ENCODE data around the gene PIAS1. TPM values are rescaled to one million over a fixed set of nuclear protein-coding genes. Genes with fewer than 3 reads are reported as not detected.

PIAS1 gene
- total RNA-seq, 1 donor from 2014 or later = 56.3 TPM

- no peaks in the 10 kb centered on the region for H3K27me3 Mint-ChIP-seq
- no peak overlapping the region for H3K27ac Mint-ChIP-seq
Observed at GRCh38 chr15:68062214-68062613, 8.1 kb downstream of the PIAS1 start.

GRCh38 chr15:68062946-68063465 lies 8.9 kb downstream of the PIAS1 start:
- intact Hi-C loops (cut with micrococcal nuclease) = no loop called here
- DNase-seq (no peak), ATAC-seq (ENCODE audit: low read depth) (no peak)
- peaks cover 47% of the 10 kb centered on the region for H3K4me1 Mint-ChIP-seq
- H3K4me3 Mint-ChIP-seq = no peak overlapping the region
- H3K27ac Mint-ChIP-seq = no peak overlapping the region
- POLR2A ChIA-PET = no interaction called here
- CTCF ChIA-PET = no interaction called here
- TF ChIP-seq CTCF (IDR thresholded peaks at IDR 0.05) = no peak
- peaks cover 25% of the 10 kb centered on the region for H3K36me3 Mint-ChIP-seq (ENCODE audit: low read depth)
- H3K9me3 Mint-ChIP-seq = no peaks in the 10 kb centered on the region
- no peaks in the 10 kb centered on the region for H3K27me3 Mint-ChIP-seq

More at GRCh38 chr15:68062214-68062613, 8.1 kb downstream of the PIAS1 start:
- Mint-ChIP-seq H3K4me1 (peaks cover 50% of the 10 kb centered on the region), H3K9me3 (no peaks in the 10 kb centered on the region), H3K36me3 (ENCODE audit: low read depth) (peaks cover 22% of the 10 kb centered on the region), H3K4me3 (no peak overlapping the region)
- no peak for TF ChIP-seq CTCF (IDR thresholded peaks at IDR 0.05)
- intact Hi-C loops (cut with micrococcal nuclease) = no loop called here
- ChIA-PET POLR2A (no interaction called here), CTCF (no interaction called here)
- DNase-seq (no peak), ATAC-seq (ENCODE audit: low read depth) (no peak)

GRCh38 chr15:68063606-68064005 lies 9.5 kb downstream of the PIAS1 start:
- no peaks in the 10 kb centered on the region for H3K27me3 Mint-ChIP-seq
- TF ChIP-seq CTCF (IDR thresholded peaks at IDR 0.05) = no peak
- no peak for ATAC-seq (ENCODE audit: low read depth)
- no peak overlapping the region for H3K27ac Mint-ChIP-seq
- H3K36me3 Mint-ChIP-seq (ENCODE audit: low read depth) = peaks cover 28% of the 10 kb centered on the region
- H3K4me3 Mint-ChIP-seq = no peak overlapping the region
- H3K9me3 Mint-ChIP-seq = no peaks in the 10 kb centered on the region
- no peak for DNase-seq
- intact Hi-C loops (cut with micrococcal nuclease) = no loop called here
- peaks cover 44% of the 10 kb centered on the region for H3K4me1 Mint-ChIP-seq
- ChIA-PET CTCF (no interaction called here), POLR2A (interaction anchor here (3.2 kb wide), 1 partner anchor 9 kb away, joined by 12 read pairs; the partner anchor contains the start of gene PIAS1)

GRCh38 chr15:68073576-68074288 lies 19.6 kb downstream of the PIAS1 start:
- CTCF ChIA-PET = no interaction called here
- H3K36me3 Mint-ChIP-seq (ENCODE audit: low read depth) = peaks cover 8% of the 10 kb centered on the region
- no peak overlapping the region for H3K27ac Mint-ChIP-seq
- POLR2A ChIA-PET = interaction anchor here (1.3 kb wide), 1 partner anchor 19 kb away, joined by 3 read pairs; no protein-coding TSS in a partner anchor
- no peak overlapping the region for H3K4me3 Mint-ChIP-seq
- no peak for TF ChIP-seq CTCF (IDR thresholded peaks at IDR 0.05)
- peaks cover 64% of the 10 kb centered on the region for H3K4me1 Mint-ChIP-seq
- no peaks in the 10 kb centered on the region for H3K9me3 Mint-ChIP-seq
- no peak for DNase-seq
- intact Hi-C loops (cut with micrococcal nuclease) = no loop called here
- H3K27me3 Mint-ChIP-seq = no peaks in the 10 kb centered on the region
- no peak for ATAC-seq (ENCODE audit: low read depth)

- H3K9me3 Mint-ChIP-seq = no peaks in the 10 kb centered on the region
- CTCF ChIA-PET = no interaction called here
- TF ChIP-seq CTCF (IDR thresholded peaks at IDR 0.05) = no peak
- H3K4me3 Mint-ChIP-seq = no peak overlapping the region
- peaks cover 4% of the 10 kb centered on the region for H3K36me3 Mint-ChIP-seq (ENCODE audit: low read depth)
- intact Hi-C loops (cut with micrococcal nuclease) = no loop called here
- ATAC-seq (ENCODE audit: low read depth) (no peak), DNase-seq (no peak)
- no peaks in the 10 kb centered on the region for H3K27me3 Mint-ChIP-seq
- POLR2A ChIA-PET = no interaction called here
- no peak overlapping the region for H3K27ac Mint-ChIP-seq
- H3K4me1 Mint-ChIP-seq = peaks cover 65% of the 10 kb centered on the region
Observed at GRCh38 chr15:68075764-68076385, 21.8 kb downstream of the PIAS1 start.

Measured in activated B cell treated with CpG ODN at 0.5 μM for 24 hours (primary cell).